GM21619 (cell line): ENCODE results near the gene ITPR1.

Experiments used
- ATAC-seq: cut with Tn5 transposase; IDR thresholded peaks from one replicate; pipeline ENCODE4 v1.9.1; 2021; ENCODE audit not compliant: unreplicated experiment

The ITPR1 gene

DNA sequence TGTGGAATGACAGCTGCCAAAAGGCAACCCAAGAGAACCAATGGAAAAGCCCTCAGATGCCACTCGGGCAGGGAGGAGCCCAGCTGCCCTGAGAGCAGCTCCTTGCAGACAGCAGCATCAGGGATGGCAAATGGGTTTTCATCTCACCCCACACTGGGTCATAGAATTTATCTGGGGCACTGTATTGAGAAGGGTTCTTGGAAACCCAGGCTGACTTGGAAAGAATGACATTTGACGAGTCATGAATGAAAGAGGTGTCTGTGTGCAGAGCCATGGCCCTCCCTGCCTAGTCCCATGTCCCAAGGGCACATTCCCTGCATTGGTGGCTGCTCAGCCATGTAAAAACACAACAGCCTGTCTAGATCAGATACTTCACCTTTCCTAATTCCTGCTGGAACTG, 328.2 kb downstream of the ITPR1 start:
- ATAC-seq, result no peak

- ATAC-seq, result no peak
These were observed 328.8 kb downstream of the ITPR1 start for GRCh38 chr3:4821975-4822374.

DNA sequence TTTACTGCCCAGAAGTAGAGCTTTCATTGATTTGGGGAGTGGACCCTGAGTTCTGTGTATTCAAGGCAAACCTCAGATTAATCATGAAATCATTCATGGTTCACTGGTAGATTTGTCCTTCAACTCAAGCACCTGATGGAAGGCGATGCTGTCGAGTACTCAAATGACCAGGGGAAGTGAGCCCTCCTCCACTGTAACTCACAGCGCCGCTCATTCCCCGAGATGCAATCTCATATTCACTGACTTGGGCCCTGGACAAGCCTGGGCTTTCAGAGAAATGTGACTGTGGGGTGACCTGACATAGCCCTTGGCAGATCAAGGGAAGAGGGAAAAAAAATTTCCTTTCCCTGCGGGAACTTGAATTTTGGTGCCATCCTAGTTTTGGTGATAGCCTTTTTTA, 329.4 kb downstream of the ITPR1 start:
- no peak for ATAC-seq

- ATAC-seq, result no peak
These were observed 330.2 kb downstream of the ITPR1 start for GRCh38 chr3:4823385-4823784.

DNA sequence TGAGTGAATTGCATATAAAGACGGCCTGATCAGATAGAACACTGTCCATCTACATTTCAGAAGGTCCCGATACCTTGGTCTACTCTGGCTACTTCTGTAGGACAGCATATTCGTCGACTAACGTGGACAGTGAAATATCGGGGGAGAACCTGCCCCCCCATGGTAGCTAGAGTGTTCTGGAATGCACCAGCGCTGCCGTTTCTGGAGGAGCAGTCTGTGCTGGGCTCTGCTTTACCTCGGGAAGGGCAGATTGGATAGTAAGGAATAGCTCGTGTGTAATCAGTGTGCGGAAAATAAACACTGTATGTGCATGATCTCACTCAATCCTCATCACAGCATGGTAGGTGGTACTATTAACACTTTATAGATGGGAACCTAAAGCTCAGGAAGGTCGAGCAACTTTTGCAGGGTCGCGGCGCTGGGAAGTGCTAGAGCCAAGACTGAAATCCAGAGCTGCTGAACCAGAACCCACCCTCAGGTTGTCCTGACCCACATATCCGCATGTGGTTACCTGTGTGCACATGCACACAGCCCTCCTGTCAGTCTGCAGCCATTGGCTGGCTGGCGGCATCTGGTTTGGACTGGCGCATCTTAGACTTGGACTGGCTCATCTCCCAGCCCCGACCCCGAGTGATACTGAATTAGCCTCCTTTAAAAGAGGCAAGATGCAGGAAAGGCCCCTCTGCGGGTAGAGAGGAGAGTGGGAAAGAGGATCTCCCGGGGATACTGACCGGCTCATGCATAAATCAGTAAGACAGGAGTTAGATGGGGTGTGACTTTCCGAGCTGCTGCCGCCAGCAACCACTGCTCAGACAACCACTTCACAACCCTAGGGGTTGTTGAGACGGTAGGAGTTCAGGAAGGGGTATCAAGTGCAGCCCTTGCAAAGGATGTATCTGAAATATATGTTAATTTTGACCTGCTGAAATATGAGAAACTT, 331.1 kb downstream of the ITPR1 start:
- ATAC-seq, result no peak

- no peak for ATAC-seq
These were observed 331.8 kb downstream of the ITPR1 start for GRCh38 chr3:4824926-4825325.

- ATAC-seq, result no peak
These were observed 332.5 kb downstream of the ITPR1 start for GRCh38 chr3:4825436-4826236.

- ATAC-seq, result no peak
These were observed 333.3 kb downstream of the ITPR1 start for GRCh38 chr3:4826237-4827100.

- ATAC-seq, result no peak
These were observed 334.6 kb downstream of the ITPR1 start for GRCh38 chr3:4827767-4828166.

GRCh38 chr3:4828279-4829030, 335.3 kb downstream of the ITPR1 start:
- no peak for ATAC-seq

DNA sequence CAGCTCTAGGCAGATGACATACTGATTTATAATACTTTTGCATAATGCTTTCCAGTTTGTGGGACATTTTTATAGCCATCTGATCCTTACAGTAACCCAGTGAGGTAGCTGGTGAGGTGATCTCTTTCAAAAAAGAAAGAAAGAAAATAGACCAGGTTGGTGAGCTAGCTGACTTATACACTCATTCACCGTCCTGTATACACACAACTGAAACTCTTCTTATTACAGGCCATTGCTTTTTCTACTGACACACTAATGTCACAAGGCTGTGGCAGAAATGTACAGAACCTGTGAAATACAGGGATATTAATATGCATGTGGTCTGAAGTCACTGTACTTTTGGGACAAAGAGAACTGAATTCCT, 335.9 kb downstream of the ITPR1 start:
- ATAC-seq, result peak; percentile 27

GRCh38 chr3:4830586-4830914, 337.4 kb downstream of the ITPR1 start:
- ATAC-seq, result no peak

GRCh38 chr3:4831580-4831950, 338.4 kb downstream of the ITPR1 start:
- ATAC-seq, result peak; percentile 12

GRCh38 chr3:4833471-4833870, 340.3 kb downstream of the ITPR1 start:
- no peak for ATAC-seq

DNA sequence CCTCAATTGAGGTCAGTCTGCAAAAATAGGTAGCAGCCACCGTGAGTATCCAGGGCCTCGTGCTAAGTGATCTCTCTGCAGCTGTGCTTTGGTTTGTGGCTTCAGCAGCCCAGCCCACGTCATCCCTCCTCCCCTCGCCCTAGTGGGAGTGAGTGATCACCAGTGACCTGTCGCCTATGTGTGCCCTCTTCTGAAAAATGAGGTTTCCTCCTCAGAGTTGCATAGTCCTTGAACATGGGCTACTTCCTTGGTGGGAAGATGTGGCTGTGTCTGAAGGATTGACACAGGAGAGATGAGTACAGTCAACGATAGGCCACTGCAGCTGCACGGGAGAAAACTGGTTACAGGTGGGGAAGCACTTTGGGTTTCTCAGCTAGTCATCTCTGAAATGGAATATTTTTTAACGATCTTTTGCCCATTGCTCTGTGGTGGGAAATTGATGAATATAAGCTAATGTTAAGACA, 341.3 kb downstream of the ITPR1 start:
- ATAC-seq, result peak; percentile 61

GRCh38 chr3:4835616-4836043, 342.5 kb downstream of the ITPR1 start:
- no peak for ATAC-seq

- no peak for ATAC-seq
These were observed 343.4 kb downstream of the ITPR1 start for GRCh38 chr3:4836516-4836915.

DNA sequence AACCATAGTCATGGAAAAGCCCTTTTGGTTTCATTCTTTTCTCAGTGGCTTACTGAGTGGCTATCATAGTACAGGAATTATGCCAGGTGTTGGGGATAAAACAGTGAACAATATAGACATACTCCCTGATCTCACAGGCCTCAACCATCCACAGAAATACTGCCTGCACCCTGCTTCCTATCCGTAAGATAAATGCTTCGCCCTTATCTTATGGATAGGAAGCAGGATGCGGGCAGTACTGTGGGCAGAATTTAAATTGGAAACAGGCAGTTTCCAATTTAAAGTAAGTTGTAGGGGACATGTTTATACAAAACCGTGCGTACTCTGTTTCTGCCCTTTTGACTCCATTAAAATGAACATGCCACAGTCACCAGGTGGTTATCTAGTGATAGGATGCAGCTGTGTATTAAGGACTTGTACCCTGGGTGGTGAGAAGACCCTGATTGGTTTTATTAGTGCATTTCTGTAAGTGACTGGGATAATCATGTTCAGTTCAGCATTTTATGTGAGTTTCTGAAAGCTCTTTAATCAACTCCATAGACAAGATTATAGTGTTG, 344.3 kb downstream of the ITPR1 start:
- no peak for ATAC-seq

DNA sequence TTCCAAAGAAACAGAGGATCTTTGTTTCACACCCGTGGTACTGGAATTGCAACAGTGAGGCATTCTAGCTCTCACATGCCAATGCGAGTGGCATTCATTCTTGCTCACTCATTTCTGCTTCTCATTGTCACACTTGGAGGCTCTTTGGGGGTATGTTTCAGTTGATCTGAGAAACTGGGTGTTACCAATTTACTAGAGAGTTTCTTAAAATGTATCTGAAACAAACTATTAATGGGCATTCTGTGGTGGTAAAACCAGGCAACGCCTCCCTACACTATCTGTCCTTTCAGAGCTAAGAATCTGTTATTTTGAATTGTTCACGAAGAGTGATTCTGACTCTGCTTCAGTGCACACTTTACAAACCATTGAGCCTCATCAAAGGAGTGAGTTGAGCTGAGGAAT, 345.5 kb downstream of the ITPR1 start:
- peak; percentile 57 for ATAC-seq

- ATAC-seq, result no peak
These were observed 346.1 kb downstream of the ITPR1 start for GRCh38 chr3:4839278-4839677.
